Loucy (cell line): ENCODE measurements around the gene ZNF619.

Experiments
- CTCF ChIP-seq: fragments of 200-600 bp; sonication (generic); conservative IDR thresholded peaks from 2 replicates; pipeline ENCODE4 v1.5.1; 2014; ENCODE audit warnings: mild to moderate bottlenecking, antibody characterized with exemption, low read length
- EZH2phosphoT487 ChIP-seq: fragments of 200-600 bp; IDR thresholded peaks from 2 replicates; pipeline ENCODE4 v1.6.1; 2018; ENCODE audit warnings: antibody characterized with exemption, mild to moderate bottlenecking, moderate library complexity, borderline replicate concordance

DNA sequence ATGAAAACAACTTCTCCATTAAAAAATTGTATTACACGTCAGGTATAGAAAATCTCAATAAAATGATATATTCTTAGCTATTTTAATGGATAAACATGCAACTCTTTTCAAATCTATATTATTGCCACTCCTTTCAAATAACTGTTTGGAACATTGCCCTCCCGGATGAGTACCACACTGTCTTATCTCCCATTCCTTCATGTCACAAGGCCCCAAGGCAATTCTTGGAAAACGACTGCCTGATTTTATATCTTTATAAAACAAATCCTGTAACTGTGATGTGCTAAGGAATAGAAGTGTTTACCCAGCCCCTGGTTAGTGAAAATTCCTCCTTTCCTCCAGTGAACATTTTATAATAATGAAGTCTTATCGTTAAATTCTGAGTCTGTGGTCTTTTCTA is 6.2 kb upstream of the ZNF619 start:
- no peak for TF ChIP-seq CTCF
- TF ChIP-seq EZH2phosphoT487 = no peak
